GM12892 (cell line): ENCODE results near the gene UBTD1.

Source experiments
- POLR2A ChIP-seq: IDR thresholded peaks from 2 replicates; pipeline ENCODE4 v1.6.1; 2011; ENCODE audit warnings: low read depth, low read length, control low read depth
- POLR2AphosphoS5 ChIP-seq: IDR thresholded peaks from 2 replicates; pipeline ENCODE4 v1.6.1; 2011; ENCODE audit warnings: low read depth, low read length, control low read depth

DNA sequence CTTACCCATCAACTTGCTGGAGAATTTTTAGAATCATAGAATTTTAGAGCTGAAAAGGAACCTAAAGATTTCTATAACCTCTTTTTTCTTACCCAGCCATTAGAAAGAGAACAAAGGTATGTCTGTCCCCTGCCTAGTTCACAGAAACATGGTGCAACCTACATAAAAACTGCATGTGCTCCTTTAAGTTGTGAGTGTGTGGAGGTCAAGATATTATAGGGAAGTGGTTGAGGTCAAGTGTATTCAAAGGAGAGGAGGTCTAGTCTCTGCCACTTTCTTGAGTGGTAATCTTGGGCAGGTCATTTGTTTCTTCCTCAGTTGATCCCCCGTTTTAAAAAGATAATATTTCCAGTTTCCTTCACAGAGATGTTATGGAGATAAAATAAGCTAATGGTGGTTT is 6.4 kb downstream of the UBTD1 start:
- TF ChIP-seq POLR2AphosphoS5 (no peak), POLR2A (no peak)
